Cerebellar nuclear complex (tissue), 1 donor: ENCODE data around the gene G2E3.

ENCODE experiments used
- DNase-seq, 2 experiments: peaks; one replicate each; lab custom pipeline; 2025; lab: John Stamatoyannopoulos, UW

Gene G2E3

GRCh38 chr14:30656190-30656632, 97.3 kb downstream of the G2E3 start:
- no peak for DNase-seq

- no peak for DNase-seq
Measured at GRCh38 chr14:30657050-30657449, 98.1 kb downstream of the G2E3 start.

GRCh38 chr14:30657606-30658163, 98.7 kb downstream of the G2E3 start:
- no peak for DNase-seq

GRCh38 chr14:30658645-30659044, 99.7 kb downstream of the G2E3 start:
- DNase-seq = no peak

GRCh38 chr14:30669594-30669993, 110.6 kb downstream of the G2E3 start:
- DNase-seq = no peak
